Uterus (tissue), 4 donors: ENCODE data around the gene VASH2. TPM values are rescaled to one million over a fixed set of nuclear protein-coding genes. Genes with fewer than 3 reads are reported as not detected.

Experiments
- DNase-seq, 2 donors: peaks; one replicate each; pipeline ENCODE4 v3.0.0-alpha.2; 2019 to 2020
- H3K27ac ChIP-seq, 2 donors: fragments of 200-600 bp; sonication (generic); 1 replicate in 1 of 2; 2 replicates in 1 of 2; pipeline ENCODE4 v1.5.1; 2016 to 2018
- H3K27me3 ChIP-seq, 2 donors: fragments of 200-600 bp; sonication (generic); one replicate each; pipeline ENCODE4 v1.5.1; 2018 to 2019; ENCODE audit warnings: control low read depth in 1 of 2
- H3K36me3 ChIP-seq, 2 donors: fragments of 200-600 bp; sonication (generic); one replicate each; pipeline ENCODE4 v1.5.1; 2019; ENCODE audit warnings: control low read depth in 1 of 2
- H3K4me1 ChIP-seq, 2 donors: fragments of 200-600 bp; sonication (generic); one replicate each; pipeline ENCODE4 v1.5.1; 2018 to 2019; ENCODE audit warnings: control low read depth in 1 of 2
- H3K4me3 ChIP-seq, 2 donors: fragments of 200-600 bp; sonication (generic); 1 replicate in 1 of 2; 2 replicates in 1 of 2; pipeline ENCODE4 v1.5.1; 2018 to 2019; ENCODE audit warnings: mild to moderate bottlenecking in 1 of 2
- H3K9me3 ChIP-seq, 2 donors: fragments of 200-600 bp; sonication (generic); one replicate each; pipeline ENCODE4 v1.5.1; 2019; ENCODE audit warnings: control low read depth in 1 of 2
- POLR2A ChIP-seq, 2 donors: fragments of 450-650 bp; IDR thresholded peaks; one replicate each; pipeline ENCODE4 v1.6.1; 2016; ENCODE audit warnings: antibody characterized with exemption in 2 of 2, mild to moderate bottlenecking in 1 of 2, moderate library complexity in 1 of 2
- intact Hi-C: fragments of 100-400 bp; cut with DNase I; formaldehyde crosslinking; loops from one replicate; pipeline ENCODE4 v1.15.1; 2023; ENCODE audit warnings: low total_unique reads
- total RNA-seq, 4 donors: library from RNA; depleted of rRNA in 3 of 4; stranded (reverse); fragments of >200 nt in 3 of 4; gene quantifications; one replicate each; pipeline versions ENCODE4 v1.1.0 to v1.2.4, GENCODE V29; 2014 to 2023
- TF ChIP-seq, protein P1 (sequence below), 4 experiments: fragments of 200-600 bp in 2 of 4; fragments of 450-650 bp in 2 of 4; sonication (generic) in 2 of 4; IDR thresholded peaks; one replicate each; pipeline ENCODE4 v1.5.1; 2016 to 2019; ENCODE audit warnings: antibody characterized with exemption in 4 of 4, mild to moderate bottlenecking in 2 of 4, moderate library complexity in 1 of 4
- donor health status: DM: yes; HTN: yes; CAD: no.

VASH2 gene
- total RNA-seq, 4 donors from 2014 or later = under 0.01 to 17.2 (median 1.1) TPM

DNA sequence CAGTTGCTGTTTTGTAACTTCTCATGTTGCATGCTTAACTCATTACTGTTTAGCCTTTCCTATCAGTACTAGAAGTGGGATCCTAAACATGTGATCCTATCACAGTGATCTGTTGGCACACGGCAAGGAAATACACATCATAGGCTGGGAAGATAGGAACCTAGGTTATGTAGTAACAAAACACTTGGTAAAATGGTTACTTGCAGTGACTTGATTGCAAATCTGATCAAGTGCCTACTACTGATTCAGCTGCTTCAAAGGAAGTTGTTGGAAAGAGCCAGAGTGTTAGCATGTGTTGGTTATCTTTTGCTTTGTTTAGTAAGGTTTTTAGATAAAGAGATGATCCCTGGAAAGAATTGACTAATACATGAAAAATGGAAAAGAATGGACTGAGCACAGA, 8.9 kb upstream of the VASH2 start:
- H3K36me3 ChIP-seq = no peaks in the 10 kb centered on the region
- no peaks in the 10 kb centered on the region for H3K27me3 ChIP-seq
- H3K27ac ChIP-seq = no peak overlapping the region
- intact Hi-C loops = no loop called here
- no peak for DNase-seq
- no peak overlapping the region for H3K4me3 ChIP-seq
- no peaks in the 10 kb centered on the region for H3K4me1 ChIP-seq
- no peaks in the 10 kb centered on the region for H3K9me3 ChIP-seq
- TF ChIP-seq POLR2A (IDR thresholded peaks at IDR 0.05) = no peak
- TF ChIP-seq, protein P1, sequence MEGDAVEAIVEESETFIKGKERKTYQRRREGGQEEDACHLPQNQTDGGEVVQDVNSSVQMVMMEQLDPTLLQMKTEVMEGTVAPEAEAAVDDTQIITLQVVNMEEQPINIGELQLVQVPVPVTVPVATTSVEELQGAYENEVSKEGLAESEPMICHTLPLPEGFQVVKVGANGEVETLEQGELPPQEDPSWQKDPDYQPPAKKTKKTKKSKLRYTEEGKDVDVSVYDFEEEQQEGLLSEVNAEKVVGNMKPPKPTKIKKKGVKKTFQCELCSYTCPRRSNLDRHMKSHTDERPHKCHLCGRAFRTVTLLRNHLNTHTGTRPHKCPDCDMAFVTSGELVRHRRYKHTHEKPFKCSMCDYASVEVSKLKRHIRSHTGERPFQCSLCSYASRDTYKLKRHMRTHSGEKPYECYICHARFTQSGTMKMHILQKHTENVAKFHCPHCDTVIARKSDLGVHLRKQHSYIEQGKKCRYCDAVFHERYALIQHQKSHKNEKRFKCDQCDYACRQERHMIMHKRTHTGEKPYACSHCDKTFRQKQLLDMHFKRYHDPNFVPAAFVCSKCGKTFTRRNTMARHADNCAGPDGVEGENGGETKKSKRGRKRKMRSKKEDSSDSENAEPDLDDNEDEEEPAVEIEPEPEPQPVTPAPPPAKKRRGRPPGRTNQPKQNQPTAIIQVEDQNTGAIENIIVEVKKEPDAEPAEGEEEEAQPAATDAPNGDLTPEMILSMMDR (IDR thresholded peaks at IDR 0.05) = no peak

DNA sequence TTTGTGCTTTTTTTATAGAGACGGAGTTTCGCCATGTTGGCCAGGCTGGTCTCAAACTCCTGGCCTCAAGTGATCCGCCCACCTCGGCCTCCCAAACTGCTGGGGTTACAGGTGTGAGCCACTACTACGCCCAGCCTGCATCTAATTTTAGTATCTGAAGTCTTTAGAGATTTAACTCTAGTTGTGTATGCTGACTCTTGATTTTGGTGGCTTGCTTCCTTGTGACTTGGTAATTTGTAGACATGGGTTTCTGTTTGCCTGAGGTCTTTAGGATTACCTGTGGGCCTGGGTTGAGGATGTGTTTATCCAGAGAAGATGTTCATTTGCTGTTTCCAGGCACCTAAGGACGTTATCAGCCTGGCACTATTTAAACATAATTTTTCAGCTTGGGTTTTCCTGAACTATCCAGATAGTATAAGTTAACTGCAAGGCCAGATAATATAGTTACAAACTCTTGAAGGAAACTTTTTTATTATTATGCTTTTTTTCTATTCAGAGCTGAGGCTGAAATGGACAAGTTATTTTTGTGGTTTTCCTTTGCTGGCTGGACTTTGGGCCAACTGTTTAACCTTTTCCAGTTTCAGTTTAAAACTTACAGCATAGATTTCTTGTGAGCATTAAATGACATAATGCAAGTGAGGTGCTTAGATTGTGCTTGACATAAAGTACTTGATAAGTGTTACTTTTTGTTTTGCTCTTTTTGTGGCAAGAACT, 7.5 kb upstream of the VASH2 start:
- intact Hi-C loops = no loop called here
- Histone ChIP-seq H3K4me3 (no peak overlapping the region), H3K4me1 (no peaks in the 10 kb centered on the region), H3K27ac (no peak overlapping the region), H3K27me3 (no peaks in the 10 kb centered on the region), H3K9me3 (no peaks in the 10 kb centered on the region), H3K36me3 (no peaks in the 10 kb centered on the region)
- no peak for DNase-seq
- no peak for TF ChIP-seq POLR2A (IDR thresholded peaks at IDR 0.05)
- TF ChIP-seq, protein P1 (IDR thresholded peaks at IDR 0.05) = no peak

DNA sequence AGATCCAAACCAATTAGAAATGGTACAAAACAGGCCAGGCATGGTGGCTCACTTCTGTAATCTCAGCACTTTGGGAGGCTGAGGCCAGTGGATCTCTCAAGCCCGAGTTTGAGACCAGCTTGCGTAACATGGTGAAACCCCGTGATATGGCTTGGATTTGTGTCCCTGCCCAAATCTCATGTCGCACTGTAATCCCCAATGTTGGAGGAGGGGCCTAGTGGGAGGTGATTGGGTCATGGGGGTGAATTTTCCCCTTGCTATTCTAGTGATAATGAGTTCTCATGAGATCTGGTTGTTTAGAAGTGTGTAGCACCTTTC, 7.0 kb upstream of the VASH2 start:
- H3K4me1 ChIP-seq = no peaks in the 10 kb centered on the region
- intact Hi-C loops = no loop called here
- H3K4me3 ChIP-seq = no peak overlapping the region
- no peak for DNase-seq
- H3K27ac ChIP-seq = no peak overlapping the region
- H3K9me3 ChIP-seq = no peaks in the 10 kb centered on the region
- no peaks in the 10 kb centered on the region for H3K27me3 ChIP-seq
- TF ChIP-seq, protein P1 (IDR thresholded peaks at IDR 0.05) = no peak
- TF ChIP-seq POLR2A (IDR thresholded peaks at IDR 0.05) = no peak
- no peaks in the 10 kb centered on the region for H3K36me3 ChIP-seq

DNA sequence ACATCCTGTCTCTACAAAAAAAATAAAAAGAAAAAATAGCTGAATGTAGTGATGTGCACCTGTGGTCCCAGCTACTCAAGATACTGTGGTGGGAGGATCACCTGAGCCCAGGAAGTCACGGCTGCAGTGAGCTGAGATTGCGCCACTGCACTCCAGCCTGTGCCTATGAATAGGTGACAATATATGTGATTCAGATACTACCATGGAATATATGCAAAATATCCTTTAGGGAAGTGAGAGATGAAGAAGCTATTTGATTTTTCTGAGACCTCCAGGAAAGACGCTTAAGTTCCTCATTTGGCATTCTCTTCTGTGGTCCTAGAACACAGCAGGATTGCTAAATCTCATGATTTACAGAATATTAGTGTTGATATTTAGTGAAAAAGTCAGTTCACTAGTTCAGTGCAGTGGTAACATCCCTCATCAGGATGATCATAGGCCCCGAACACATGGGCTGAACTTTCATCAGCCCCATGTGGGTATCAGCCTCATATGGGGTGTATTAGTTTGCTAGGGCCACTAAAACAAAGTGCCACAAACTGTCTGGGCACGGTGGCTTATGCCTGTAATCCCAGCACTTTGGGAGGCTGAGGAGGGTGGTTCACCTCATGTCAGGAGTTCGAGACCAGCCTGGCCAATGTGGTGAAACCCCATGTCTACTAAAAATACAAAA, 6.0 kb upstream of the VASH2 start:
- intact Hi-C loops = no loop called here
- Histone ChIP-seq H3K27ac (no peak overlapping the region), H3K27me3 (no peaks in the 10 kb centered on the region), H3K9me3 (no peaks in the 10 kb centered on the region), H3K4me3 (no peak overlapping the region), H3K4me1 (no peaks in the 10 kb centered on the region), H3K36me3 (no peaks in the 10 kb centered on the region)
- DNase-seq = no peak
- no peak for TF ChIP-seq POLR2A (IDR thresholded peaks at IDR 0.05)
- TF ChIP-seq, protein P1 (IDR thresholded peaks at IDR 0.05) = no peak

DNA sequence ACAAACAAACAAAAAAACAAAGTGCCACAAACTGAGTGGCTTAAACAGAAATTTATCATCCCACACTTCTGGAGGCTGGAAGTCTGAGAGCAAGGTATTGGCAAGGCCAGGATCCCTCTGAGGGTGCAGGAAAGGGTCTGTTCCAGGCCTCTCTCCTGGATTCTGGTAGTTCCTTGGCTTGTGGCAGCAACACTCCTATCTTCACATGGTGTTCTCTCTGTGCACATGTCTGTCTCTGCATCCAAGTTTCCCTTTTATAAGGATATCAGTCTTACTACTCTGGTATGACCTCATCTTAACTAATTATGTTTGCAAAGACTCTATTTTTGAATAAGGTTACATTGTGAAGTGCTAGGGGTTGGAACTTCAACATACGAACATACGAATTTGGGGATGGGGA, 5.3 kb upstream of the VASH2 start:
- TF ChIP-seq POLR2A (IDR thresholded peaks at IDR 0.05) = no peak
- TF ChIP-seq, protein P1 (IDR thresholded peaks at IDR 0.05) = no peak
- H3K27me3 ChIP-seq = no peaks in the 10 kb centered on the region
- no peak overlapping the region for H3K4me3 ChIP-seq
- no peak overlapping the region for H3K27ac ChIP-seq
- H3K9me3 ChIP-seq = no peaks in the 10 kb centered on the region
- no peak for DNase-seq
- H3K4me1 ChIP-seq = no peaks in the 10 kb centered on the region
- H3K36me3 ChIP-seq = no peaks in the 10 kb centered on the region
- intact Hi-C loops = no loop called here
